HL-60 (cell line): ENCODE results near the gene PARP8.

Experiments
- DNase-seq, 2 experiments: peaks; one replicate each; pipeline ENCODE4 v3.0.0-alpha.2; 2010 to 2020; ENCODE audit warnings: low read depth in 1 of 2, low spot score in 1 of 2
- H3K27ac ChIP-seq: fragments of 250-450 bp; sonication (Bioruptor Pico); replicated peaks from 2 replicates; pipeline ENCODE4 v1.5.1; 2020; ENCODE audit warnings: mild to moderate bottlenecking, moderate library complexity
- H3K27me3 ChIP-seq: fragments of 250-450 bp; sonication (Bioruptor Pico); 2 replicates; pipeline ENCODE4 v1.5.1; 2021; ENCODE audit warnings: mild to moderate bottlenecking, moderate library complexity; ENCODE audit not compliant: insufficient read depth, poor library complexity, severe bottlenecking
- H3K4me3 ChIP-seq: replicated peaks from 2 replicates; pipeline ENCODE4 v1.5.1; 2011; ENCODE audit warnings: mild to moderate bottlenecking, control low read depth, low read length; ENCODE audit not compliant: insufficient read depth
- GABPA ChIP-seq: IDR thresholded peaks from 2 replicates; pipeline ENCODE4 v1.6.1; 2012; ENCODE audit warnings: low read depth
- POLR2AphosphoS5 ChIP-seq: IDR thresholded peaks from 2 replicates; pipeline ENCODE4 v1.6.1; 2012; ENCODE audit warnings: low read depth
- SPI1 ChIP-seq: IDR thresholded peaks from 2 replicates; pipeline ENCODE4 v1.6.1; 2012; ENCODE audit warnings: low read depth, mild to moderate bottlenecking, borderline replicate concordance
- TF ChIP-seq, protein P1 (sequence below): IDR thresholded peaks from 2 replicates; pipeline ENCODE4 v1.6.1; 2012; ENCODE audit warnings: low read depth; ENCODE audit not compliant: insufficient replicate concordance
- TF ChIP-seq, protein P2 (sequence below): IDR thresholded peaks from one replicate; pipeline ENCODE4 v1.5.1; 2011; ENCODE audit warnings: low read length, control low read depth, inconsistent platforms; ENCODE audit not compliant: insufficient read depth

Gene PARP8

DNA sequence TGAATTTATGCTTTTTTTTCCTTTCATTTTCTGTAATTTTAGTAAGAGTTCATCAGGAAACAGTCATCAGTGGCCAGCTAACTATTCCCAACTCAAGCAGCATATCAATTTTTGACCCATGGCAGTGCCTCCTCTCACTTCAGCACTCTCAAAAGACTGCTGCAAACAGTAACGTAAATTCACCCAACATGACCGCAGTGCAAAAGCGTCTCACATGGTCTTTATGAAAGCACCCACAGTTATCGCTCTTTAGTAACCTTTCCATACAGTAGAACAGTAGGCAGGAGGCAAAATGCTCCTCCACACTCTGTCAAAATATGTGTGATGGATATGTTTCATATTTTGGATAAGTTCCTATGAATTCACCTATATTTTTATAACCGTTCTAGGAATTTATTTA, 48.6 kb downstream of the PARP8 start:
- DNase-seq, result no peak
- TF ChIP-seq GABPA (no peak), SPI1 (no peak), POLR2AphosphoS5 (no peak)
- TF ChIP-seq, protein P1, sequence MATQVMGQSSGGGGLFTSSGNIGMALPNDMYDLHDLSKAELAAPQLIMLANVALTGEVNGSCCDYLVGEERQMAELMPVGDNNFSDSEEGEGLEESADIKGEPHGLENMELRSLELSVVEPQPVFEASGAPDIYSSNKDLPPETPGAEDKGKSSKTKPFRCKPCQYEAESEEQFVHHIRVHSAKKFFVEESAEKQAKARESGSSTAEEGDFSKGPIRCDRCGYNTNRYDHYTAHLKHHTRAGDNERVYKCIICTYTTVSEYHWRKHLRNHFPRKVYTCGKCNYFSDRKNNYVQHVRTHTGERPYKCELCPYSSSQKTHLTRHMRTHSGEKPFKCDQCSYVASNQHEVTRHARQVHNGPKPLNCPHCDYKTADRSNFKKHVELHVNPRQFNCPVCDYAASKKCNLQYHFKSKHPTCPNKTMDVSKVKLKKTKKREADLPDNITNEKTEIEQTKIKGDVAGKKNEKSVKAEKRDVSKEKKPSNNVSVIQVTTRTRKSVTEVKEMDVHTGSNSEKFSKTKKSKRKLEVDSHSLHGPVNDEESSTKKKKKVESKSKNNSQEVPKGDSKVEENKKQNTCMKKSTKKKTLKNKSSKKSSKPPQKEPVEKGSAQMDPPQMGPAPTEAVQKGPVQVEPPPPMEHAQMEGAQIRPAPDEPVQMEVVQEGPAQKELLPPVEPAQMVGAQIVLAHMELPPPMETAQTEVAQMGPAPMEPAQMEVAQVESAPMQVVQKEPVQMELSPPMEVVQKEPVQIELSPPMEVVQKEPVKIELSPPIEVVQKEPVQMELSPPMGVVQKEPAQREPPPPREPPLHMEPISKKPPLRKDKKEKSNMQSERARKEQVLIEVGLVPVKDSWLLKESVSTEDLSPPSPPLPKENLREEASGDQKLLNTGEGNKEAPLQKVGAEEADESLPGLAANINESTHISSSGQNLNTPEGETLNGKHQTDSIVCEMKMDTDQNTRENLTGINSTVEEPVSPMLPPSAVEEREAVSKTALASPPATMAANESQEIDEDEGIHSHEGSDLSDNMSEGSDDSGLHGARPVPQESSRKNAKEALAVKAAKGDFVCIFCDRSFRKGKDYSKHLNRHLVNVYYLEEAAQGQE, result no peak
- TF ChIP-seq, protein P2, sequence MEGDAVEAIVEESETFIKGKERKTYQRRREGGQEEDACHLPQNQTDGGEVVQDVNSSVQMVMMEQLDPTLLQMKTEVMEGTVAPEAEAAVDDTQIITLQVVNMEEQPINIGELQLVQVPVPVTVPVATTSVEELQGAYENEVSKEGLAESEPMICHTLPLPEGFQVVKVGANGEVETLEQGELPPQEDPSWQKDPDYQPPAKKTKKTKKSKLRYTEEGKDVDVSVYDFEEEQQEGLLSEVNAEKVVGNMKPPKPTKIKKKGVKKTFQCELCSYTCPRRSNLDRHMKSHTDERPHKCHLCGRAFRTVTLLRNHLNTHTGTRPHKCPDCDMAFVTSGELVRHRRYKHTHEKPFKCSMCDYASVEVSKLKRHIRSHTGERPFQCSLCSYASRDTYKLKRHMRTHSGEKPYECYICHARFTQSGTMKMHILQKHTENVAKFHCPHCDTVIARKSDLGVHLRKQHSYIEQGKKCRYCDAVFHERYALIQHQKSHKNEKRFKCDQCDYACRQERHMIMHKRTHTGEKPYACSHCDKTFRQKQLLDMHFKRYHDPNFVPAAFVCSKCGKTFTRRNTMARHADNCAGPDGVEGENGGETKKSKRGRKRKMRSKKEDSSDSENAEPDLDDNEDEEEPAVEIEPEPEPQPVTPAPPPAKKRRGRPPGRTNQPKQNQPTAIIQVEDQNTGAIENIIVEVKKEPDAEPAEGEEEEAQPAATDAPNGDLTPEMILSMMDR, result no peak
- no peaks in the 10 kb centered on the region for H3K27me3 ChIP-seq
- no peak overlapping the region for H3K27ac ChIP-seq
- H3K4me3 ChIP-seq, result no peak overlapping the region

DNA sequence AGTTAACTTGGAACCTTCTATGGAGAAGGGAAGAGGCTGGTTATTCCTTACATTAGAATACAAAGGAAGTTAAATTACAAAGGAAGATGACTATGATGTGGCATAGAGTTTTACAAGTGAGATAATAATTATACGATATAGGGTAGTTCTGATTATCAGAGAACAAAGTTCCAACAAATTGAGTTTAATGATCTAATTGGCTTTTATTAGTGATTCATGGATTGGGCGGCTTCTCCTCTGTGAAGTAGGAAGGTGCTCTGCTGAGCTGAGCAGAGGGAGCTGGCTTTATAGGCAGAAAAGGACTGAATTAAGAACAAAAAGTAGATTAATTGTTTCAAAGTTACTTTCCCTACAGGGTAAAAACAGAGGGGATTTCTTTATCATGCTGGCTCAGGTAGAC, 49.7 kb downstream of the PARP8 start:
- no peak for TF ChIP-seq GABPA
- TF ChIP-seq, protein P2, result no peak
- Histone ChIP-seq H3K27ac (no peak overlapping the region), H3K4me3 (no peak overlapping the region), H3K27me3 (no peaks in the 10 kb centered on the region)
- no peak for DNase-seq

DNA sequence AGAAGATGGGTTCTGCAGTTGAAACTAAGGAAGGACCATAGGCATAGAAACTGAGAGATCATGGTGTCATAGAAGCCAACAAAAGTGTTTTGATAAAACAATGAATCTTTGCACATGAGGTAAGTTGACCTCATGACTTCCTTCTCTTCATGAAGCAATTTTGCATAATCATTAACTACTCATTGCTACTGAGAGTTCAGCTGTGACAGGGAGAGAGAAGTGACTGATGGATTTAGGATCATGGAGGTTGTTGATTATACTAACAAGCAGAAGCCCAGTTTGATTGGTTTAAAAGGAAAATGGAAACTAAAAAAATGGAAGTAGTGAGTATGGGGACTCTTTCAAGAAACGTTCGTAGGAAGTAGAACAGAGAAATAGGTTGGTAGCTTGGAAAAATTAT, 51.2 kb downstream of the PARP8 start:
- Histone ChIP-seq H3K27ac (no peak overlapping the region), H3K4me3 (no peak overlapping the region), H3K27me3 (no peaks in the 10 kb centered on the region)
- peak in 1 of 2 experiments; percentile 50 for DNase-seq
- TF ChIP-seq, protein P2, result no peak
- TF ChIP-seq POLR2AphosphoS5 (no peak), GABPA (no peak), SPI1 (no peak)
- TF ChIP-seq, protein P1, result no peak

DNA sequence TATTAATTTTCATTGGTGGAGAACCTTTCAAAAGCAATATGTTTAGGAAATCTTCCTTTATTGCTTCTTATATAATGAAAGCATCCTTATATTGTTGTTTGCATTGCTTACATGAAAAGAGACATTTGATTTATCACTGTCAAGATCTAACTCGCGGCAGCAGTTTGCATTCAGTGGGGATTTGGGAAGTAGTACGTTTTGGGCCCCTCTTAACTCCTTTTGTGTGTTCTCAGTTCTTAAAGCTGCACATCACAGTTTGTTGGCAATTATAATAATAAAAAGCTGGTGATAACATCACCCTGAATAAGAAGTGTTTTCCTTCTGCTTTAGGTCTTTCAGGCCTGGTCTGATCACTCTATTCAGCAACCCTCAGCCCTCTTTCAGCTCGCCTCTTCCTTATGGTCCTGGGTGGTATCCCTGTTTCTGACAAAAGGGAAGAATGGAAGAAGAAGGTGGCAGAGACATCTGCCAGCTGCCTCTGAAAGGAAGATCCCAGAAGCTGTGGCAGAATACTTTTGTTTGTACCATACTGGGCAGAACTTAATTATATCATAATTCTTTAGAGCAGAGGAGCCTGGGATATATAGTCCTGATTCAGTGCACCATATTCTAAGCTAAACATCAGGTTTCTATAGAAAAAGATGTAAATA, 53.7 kb downstream of the PARP8 start:
- DNase-seq, result no peak
- TF ChIP-seq, protein P2, result no peak
- no peak for TF ChIP-seq POLR2AphosphoS5
- TF ChIP-seq SPI1, result no peak
- TF ChIP-seq, protein P1, result no peak
- TF ChIP-seq GABPA, result no peak
- no peaks in the 10 kb centered on the region for H3K27me3 ChIP-seq
- no peak overlapping the region for H3K4me3 ChIP-seq
- no peak overlapping the region for H3K27ac ChIP-seq
